ENCODE data around the gene PIGQ.

PIGQ gene

GRCh38 chr16:628321-629061 lies 58.7 kb downstream of the PIGQ start:
- DNase-seq (ENCODE audit: low read depth) = no peak

- no peak for DNase-seq (ENCODE audit: low read depth)
Observed at GRCh38 chr16:629185-629832, 59.5 kb downstream of the PIGQ start.

- no peak for DNase-seq (ENCODE audit: low read depth)
Observed at GRCh38 chr16:629833-630248, 60.1 kb downstream of the PIGQ start.

GRCh38 chr16:630249-630814 lies 60.6 kb downstream of the PIGQ start:
- DNase-seq (ENCODE audit: low read depth) = no peak

GRCh38 chr16:630815-631405 lies 61.1 kb downstream of the PIGQ start, which contains the start of gene WFIKKN1:
Gene WFIKKN1, plus strand, starts transcription at chr16:630985. Its CDS starts 269 bp downstream, at chr16:631254.
- DNase-seq (ENCODE audit: low read depth) = no peak

- DNase-seq (ENCODE audit: low read depth) = no peak
Observed at GRCh38 chr16:631808-632358, 62.1 kb downstream of the PIGQ start.

- DNase-seq (ENCODE audit: low read depth) = no peak
Observed at GRCh38 chr16:632486-633335, 62.9 kb downstream of the PIGQ start.

GRCh38 chr16:633336-634050 lies 63.7 kb downstream of the PIGQ start:
- DNase-seq (ENCODE audit: low read depth) = no peak

Data from fibroblast of the conjunctiva (primary cell).